NCI-H2196 (cell line): ENCODE data around the gene WDR37.

ENCODE experiments used
- DNase-seq: peaks from one replicate; lab custom pipeline; 2025; ENCODE audit not compliant: unreplicated experiment; lab: John Stamatoyannopoulos, UW

WDR37 gene

DNA sequence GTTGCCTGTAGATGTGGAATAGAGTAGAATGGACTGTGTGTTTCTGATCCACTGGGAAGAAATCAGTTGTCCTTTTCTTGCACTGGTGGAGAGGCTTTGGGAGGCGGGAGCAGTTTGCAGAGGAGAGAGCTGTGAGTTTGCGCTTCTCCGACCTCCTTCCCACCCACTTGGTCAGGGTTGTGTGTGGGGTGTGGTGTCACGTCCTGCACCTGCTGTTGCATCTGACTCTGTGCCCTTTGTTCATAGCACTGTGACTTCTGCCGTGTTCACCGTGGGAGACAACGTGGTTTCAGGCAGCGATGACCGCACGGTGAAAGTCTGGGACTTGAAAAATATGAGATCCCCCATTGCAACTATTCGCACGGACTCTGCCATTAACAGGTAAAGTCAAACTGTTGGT lies 67.8 kb downstream of the WDR37 start:
- no peak for DNase-seq

DNA sequence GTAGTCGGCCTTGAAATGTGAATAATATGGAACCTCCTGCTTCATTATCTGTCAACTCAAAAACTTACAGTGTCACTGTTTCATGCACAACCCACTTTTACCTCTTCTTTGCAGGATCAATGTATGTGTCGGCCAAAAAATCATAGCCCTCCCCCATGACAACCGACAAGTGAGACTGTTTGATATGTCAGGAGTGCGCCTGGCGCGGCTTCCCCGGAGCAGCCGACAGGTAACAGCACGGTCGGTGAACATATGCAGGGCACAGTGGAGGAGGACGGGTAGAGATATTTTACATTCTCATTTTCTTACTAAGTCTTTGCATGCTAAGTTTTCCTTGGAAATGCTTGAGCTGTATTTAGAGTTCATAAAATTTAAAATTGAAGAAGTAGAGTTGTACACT lies 68.6 kb downstream of the WDR37 start:
- no peak for DNase-seq

DNA sequence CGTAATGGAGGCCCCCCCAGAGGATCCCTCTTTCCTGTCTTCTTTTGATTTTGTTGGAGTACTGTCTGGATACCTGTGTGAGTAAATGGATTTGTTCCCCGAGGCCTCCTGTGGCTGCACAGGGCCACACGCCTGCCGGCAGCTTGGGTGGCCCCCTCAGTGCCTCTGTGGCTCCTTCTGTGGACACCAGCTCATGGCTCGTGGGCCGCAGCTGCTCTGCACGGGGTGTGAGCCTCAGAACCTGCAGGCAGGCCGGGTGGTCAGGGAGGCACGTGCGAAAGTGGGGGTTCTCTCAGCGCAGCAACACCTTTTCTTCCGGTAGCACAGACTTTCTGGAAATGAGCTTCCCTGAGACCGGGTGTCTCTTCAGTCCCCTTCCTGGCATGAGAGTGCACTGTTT lies 70.3 kb downstream of the WDR37 start:
- no peak for DNase-seq

DNA sequence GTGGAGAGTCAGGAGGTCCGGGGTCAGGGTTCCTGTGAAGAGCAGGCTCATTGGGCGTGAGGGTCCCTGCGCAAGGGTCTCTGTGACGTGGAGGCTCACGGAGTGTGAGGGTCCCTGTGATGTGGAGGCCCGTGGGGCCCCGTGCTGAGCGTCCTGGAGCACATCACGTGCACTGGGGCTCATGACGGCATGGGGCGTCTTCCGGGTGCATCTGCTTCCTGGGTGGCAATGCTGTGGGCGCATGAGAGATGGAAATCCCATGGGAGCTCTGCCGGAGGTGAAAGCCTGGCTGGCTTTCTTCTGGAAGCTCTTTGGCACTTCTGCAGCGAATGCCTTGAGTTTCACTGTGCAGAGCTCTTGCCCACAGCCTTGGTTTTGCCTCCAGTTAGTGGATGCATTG lies 71.4 kb downstream of the WDR37 start:
- DNase-seq = no peak

DNA sequence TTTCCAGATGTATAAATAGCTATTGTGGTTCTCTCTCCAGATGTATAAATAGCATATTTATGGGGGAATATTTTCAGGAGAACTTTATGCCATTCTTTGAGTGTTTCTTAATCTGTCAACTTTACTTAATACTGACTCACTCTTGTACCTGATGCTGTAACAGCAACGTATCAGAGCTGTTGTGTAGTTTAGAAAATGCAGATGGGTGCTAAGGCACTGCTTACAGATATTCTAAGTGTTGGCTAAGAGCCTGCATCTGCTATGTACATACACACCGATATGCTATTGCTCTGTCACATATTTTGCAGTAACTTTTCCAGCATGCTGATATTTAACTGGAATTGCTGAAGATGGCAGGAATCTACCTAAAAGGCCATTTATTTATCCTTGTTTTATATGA lies 71.9 kb downstream of the WDR37 start:
- DNase-seq = no peak

DNA sequence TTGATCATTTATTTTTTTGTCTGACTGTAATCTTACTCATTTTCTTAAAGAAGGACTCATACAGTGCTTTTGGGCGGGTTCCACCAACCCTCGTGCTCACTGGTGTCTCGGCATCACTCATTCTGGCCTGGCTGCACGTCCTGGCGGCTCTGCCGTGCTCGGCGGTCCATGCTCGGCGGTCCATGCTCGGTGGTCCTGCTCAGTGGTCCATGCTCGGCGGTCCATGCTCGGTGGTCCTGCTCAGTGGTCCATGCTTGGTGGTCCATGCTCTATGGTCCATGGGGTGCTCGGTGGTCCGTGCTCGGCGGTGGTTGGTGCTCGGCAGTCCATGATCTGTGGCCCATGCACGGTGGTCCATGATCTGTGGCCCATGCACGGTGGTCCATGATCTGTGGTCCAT lies 72.5 kb downstream of the WDR37 start:
- no peak for DNase-seq

DNA sequence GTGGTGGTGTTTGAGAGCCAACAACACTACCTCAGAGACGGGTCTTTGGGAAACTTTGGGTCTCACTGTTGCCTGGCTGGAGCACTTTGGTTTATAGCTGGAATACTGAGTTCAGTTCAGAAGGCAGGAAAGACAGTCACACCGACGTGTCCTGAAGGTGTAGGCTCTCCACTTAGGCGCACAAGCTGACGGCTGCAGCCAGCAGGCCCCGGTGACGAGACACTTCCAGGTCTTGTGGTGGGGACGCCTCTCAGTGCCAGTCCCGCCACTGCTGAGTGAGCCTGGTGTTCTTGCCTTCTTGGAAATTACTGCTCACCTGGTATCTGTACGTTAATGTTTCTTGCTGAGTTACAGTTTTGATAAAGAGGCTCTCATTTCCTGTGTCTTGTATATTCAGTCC lies 74.0 kb downstream of the WDR37 start:
- DNase-seq = no peak

DNA sequence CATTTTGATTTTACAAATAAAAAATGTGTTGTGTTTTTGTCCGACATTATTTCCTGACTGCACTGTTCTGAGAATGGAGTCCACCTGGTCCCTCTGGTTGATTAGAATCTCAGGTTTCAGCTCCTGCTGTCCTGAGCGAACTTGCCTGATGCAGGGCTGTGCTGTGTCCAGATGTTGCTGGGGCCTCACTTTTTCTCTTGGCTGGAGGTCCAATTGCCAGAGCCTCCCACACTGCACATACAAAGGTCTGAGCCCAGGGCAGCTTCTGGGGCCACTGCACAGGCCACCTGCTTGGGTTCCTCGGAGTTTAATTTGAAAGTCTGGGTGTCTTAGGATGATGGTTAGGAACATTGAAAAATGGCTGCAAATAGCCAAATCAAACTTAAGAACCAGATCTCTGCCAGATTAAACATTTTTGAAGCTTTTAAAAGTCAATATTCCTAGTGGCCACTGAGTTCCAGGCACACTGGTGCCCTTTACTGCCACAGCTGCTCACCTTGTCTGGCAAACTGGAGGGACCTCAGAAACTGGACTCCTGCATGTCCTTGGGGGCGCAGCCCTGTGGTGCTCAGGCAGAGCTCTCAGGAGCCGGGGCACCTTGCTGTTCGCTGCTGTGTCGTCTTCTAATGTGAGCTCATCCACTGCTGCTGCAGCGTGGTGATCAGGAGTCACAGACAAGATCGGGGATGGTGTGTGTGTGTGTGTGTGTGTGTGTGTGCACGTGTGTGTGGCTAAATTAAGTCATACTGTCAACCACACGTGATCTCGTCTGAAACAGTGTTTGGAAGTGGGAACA lies 75.0 kb downstream of the WDR37 start:
- no peak for DNase-seq

DNA sequence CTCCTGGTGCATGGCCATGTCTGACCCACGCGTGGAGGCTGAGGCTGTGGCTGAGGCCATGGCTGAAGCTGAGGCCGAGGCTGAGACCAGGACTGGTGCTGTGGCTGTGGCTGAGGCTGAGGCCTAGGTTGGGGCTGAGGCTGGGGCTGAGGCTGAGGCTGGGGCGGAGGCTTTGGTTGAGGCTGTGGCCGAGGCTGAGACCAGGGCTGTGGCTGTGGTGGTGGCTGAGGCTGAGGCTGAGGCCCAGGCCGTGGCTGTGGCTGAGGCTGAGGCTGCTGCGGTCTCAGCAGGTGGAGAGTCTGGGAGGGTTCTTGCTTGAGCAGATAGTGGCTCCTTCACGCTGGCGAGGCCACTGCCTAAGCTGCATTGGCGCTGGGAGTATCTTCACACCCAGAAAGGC lies 76.4 kb downstream of the WDR37 start:
- DNase-seq = no peak

DNA sequence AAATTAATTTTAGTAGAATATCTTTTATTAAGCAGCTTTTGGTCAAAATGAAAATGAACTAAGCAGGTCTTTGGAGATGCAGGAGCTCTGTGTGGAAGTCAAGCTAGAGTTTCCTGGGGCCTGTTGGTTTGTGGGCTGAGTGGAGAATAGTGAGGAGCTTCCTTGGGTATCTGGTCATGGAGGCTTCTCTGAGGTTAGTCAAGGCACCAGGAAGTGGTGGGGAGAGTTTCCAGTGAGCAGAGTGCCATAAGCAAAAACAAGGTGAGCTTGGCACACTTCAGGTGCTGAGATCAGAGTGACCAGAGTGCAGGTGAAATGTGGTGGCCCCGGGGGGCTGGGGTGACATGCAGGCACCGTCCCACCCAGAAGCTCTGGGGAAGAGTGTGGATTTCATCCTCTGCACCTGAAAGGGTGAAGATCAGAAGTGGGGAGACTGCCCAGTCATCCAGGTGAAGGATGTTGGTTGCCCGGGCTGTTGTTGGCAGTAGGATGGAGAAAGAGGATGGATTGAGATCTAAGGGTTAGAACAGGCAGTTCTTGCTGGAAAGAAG lies 77.4 kb downstream of the WDR37 start:
- DNase-seq = no peak

DNA sequence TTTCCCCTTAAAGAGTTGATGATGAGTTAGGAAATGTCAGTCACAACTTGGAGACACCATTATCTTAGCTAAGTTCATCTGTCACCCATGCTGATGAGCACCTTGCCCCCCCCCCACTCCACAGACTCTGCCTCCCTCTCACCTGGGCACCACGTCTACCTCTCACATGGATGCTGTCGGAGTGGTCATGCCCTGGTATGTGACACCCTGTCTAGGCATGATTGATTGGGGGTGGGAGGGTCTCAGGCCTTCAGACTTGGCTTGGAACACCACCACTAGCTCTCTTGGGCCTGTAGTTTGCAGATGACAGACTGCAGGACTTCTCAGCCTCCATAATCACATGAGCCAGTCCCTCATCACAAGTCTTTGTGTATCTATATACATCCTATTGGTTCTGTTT lies 78.0 kb downstream of the WDR37 start:
- DNase-seq = no peak

DNA sequence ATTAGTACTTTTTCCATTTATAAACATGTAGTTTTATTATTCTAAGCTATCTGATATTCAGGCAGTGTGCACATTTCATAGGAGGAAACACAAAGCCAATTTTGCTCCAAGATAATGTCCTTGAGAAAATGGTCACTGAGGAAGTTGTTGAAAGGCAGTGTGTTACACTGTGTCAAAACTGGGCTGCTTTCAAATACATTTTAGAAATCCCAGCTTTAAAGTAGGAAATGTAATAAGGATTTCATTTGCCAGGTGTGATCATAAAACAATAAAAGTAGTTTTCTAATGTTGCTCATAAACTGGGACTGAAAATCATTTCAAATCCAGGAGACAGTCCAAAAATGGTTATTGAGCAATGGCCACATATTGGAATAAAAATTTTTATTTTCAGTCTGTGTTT lies 80.1 kb downstream of the WDR37 start:
- no peak for DNase-seq

DNA sequence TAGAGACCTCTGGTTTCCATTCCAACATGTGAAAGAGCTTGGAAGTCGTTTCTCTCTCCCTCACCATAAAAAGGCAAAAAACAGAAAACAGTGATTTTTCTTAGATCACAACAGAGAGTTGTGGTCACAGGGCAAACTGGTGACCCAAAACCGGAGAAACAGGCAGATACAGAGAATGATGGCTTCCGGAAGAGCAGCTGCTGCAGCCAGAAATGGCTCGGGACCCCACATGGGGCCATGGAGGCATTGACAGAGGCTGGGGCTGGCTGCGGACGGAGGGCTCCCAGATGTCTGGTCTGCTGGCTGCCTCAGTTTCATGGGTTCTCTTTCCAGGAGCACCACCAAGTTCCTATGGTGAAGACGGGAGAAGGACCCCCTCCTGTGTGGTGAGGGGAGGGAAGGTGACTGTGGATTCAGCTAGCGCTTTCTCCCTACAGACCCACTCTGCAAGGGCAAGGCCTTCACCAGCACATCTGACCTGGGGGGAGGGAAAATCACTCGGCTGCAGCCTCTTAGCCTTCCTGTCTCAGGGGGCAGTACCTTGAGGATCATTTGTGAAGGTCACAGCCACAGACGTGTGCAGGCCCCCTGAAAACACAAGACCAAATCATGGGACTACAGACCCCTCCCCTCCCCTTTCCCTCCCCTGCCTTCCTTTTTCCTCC lies 81.4 kb downstream of the WDR37 start:
- no peak for DNase-seq

DNA sequence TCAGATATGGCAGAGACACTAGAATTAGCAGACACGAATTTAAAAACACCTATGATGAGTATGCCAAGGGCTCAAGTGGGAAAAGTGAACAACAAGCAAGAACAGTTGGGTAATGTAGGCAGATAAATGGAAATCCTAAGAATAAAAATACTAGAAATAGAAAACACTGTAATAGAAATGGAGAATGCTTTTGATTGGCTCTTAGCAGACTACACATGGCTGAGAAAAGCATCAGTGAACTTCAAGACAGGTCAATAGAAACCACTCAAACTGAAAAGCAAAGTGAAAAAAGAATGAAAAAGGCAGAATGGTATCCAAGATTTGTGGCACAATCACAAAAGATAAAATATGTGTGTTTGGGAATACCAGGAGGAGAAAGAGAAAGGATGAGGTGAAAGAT lies 82.3 kb downstream of the WDR37 start:
- no peak for DNase-seq

DNA sequence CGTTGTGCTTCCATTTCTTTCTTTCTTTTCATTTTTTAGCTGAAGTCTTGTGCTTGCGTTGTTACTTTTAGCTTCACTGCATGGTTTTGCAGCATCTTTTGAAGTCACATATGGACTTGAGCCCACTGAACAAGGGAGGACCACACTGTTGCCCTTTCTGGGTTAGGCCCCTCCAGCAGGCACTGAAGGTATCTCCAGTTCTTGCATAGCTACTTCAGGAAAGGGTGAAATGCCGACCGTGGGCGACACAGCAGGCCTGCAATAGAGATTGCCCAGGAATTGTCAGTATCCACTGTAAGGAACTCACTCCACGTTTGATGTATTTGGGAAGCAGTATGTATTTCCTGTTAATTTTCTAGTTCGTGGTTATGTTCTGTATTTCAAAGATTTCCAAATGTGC lies 85.1 kb downstream of the WDR37 start:
- DNase-seq = no peak

DNA sequence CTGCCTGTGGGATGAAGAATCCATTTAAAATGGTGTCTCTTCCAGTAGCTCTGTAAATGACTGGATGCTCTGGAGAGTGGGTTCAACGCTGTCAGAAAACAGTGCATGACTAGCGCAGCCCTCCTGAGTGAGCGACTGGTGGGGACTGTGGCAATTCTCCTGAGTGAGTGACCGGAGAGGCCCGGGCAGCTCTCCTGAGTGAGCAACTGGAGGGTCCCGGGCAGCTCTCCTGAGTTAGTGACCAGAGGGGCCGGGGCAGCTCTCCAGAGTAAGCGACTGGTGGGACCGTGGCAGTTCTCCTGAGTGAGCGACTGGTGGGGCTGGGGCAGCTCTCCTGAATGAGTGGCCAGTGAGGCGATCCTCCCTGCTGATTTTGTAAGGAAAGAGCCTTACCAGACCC lies 85.5 kb downstream of the WDR37 start:
- no peak for DNase-seq

DNA sequence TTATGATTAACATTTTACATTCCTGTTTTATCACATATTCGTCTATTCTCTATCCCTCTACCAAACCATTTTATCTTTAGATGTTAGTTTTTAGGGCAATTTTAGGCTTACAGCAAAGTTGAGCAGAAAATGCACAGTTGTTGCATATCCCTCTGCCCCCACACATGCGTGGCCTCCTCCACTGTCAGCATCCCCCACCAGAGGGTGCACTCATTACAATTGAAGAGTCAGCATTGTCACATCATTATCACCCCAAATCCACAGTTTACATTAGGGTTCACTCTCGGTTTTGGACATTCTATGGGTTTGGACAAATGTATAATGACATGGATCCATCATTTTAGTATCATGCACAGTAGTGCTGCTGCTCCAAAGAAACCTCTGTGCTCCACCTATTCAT lies 86.4 kb downstream of the WDR37 start:
- no peak for DNase-seq

DNA sequence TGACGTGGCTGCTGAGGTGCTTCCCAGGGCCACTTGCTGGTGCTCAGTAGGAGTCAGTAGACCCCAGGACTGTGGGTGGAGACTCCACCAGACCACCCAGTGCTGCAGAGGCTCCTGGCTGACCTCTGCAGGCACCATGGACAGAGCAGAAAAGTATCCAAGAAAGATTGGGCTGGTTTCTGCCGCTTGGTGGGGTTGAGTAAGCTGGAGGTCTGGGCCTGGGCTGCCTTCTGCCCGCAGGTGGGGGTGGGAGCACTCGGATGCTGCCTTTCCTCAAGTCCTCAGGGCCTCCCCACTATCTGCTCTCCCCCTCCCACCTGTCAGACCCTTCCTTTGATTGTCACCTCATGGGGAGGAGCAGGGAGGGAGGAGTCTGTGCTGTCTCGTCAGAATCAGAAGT lies 91.6 kb downstream of the WDR37 start:
- no peak for DNase-seq

DNA sequence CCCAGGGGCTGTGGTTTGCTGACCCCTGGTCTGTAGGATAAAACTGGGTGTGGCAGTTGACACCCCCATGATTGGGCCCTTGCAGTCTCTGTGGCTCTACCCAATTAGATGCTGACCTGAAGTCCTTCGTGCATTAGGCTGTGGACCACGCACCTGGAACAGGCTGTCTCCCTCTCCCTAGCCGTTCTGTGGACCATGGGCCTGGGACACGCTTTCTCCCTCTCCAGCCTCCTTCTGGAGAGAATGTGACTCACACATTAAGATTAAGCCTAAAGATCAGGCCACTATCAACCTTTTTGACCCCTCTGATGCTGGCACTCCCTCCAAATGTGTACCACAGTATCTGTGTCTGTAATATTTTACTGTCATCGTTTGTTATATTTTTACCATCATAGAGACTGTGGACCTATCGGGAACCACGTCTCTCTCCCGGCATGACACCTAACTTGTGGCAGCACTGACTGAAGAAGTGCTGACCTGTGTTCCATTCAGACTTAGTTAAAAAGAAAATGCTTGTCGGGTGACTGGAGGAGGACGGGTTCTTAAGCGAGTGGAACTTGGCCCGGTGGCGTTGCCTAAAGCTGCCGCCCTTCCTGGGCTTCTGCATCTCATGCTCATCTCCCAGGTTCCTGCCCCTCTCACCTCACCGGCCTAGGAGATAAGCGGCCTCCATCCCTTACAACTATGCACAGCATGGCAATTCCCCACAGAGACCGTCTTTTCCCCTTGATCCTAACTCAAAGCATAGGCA lies 92.8 kb downstream of the WDR37 start:
- no peak for DNase-seq

DNA sequence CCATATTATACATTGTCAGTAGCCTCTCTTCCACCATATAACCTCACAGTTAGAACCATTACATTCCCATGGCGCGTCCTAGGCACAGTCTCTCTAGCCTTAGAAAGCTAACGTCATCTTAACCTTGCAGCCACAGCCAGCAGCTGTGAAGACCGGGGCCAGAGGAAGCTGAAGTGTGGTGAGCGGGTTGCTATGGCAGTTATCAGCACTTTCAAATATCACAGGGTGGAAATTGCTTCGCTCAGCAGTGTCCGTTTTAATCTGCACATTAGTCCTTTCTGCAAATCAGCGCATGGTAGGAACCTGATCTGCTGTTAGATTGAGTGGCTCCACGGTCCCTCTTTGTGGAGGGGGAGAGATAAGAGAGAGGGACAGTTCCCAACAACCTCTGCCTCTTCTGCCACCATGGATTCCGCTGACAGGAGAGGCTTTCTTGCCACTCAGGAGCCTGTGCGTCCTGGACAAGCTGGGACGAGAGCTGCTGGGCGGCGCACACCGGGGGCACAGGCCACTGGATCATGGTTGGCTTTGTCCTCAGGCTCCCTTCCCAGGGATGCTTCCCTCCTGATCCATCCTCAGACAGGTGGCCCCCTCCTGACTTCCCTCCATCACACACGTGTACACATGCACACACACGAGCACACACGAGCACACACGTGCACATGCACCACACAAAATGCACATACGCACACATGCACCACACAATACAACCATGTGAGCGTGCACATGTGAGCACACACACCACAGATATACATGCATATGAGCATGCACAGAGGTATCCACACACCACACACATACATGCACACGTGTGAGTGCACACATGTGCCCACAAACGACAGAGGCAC lies 93.8 kb downstream of the WDR37 start:
- DNase-seq = no peak

DNA sequence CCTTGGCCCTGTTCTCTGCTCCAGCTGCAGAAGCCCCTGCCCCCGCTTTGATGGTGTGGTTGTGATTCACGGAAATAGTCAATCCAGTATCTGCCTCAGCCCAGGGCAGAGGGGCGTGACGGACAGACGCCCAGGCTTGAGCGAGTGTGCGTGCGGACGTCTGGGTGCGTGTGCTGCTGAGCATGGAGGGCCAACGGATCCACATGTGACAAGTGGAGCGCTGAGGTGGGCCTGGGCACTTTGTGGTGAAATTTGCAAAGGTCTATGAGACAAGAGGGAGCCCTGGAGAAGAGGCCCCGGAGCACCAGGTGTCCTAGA lies 94.4 kb downstream of the WDR37 start:
- DNase-seq = no peak
